ENCODE measurements around the gene STEAP1B.
"Not testable (repeated sequence)": the region's sequence is repeated elsewhere in the genome, so short reads cannot be mapped to it uniquely, and the experiment has no call there.

Gene STEAP1B

GRCh38 chr7:22499888-22500689, at the start of gene STEAP1B:
Gene STEAP1B, minus strand, starts transcription at chr7:22500188. Its CDS starts 5,333 bp downstream, at chr7:22494855.
- peak; percentile 78 for DNase-seq

GRCh38 chr7:22549051-22549450, 49.1 kb upstream of the STEAP1B start:
- DNase-seq, result no peak

GRCh38 chr7:22548313-22548712, 48.3 kb upstream of the STEAP1B start:
- no peak for DNase-seq

GRCh38 chr7:22546769-22547168, 46.8 kb upstream of the STEAP1B start:
- no peak for DNase-seq

DNA sequence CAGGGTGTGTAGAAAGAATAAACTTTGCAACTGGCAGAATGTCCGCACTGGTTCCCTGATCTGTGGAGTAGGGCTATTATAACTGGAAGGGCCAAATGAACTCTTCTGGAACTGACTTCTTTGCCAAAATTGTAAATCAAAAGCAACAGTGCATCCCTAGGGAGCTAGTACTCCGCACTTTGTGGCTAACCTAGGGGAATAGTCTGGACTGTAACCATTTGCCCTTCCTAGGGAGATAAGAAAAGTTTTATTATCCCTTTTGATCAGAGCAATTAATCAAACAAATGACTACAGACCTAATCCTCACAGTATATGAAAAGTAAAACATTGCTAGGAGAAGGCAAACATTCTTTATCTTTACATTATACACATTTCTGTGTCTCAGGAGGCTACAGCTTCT, 45.5 kb upstream of the STEAP1B start:
- DNase-seq, result no peak

DNA sequence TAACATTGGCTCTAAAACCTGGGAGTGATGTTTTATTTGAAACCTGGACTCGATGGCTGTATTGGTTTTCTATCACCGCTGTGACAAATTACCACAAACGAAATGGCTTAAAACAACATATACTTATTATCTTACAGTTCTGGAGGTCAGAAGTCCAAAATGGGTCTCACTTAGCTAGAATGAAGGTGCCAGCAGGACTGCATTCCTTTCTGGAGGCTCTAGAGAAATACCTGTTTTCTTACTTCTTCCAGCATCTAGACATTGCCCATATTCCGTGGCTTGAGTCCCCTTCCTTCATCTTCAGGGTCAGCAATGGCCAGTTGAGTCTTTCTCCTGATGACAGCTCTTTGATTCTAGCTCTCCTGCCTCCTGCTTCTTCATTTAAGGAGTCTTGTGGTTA, 44.3 kb upstream of the STEAP1B start:
- no peak for DNase-seq

GRCh38 chr7:22543169-22543568, 43.2 kb upstream of the STEAP1B start:
- no peak for DNase-seq

DNA sequence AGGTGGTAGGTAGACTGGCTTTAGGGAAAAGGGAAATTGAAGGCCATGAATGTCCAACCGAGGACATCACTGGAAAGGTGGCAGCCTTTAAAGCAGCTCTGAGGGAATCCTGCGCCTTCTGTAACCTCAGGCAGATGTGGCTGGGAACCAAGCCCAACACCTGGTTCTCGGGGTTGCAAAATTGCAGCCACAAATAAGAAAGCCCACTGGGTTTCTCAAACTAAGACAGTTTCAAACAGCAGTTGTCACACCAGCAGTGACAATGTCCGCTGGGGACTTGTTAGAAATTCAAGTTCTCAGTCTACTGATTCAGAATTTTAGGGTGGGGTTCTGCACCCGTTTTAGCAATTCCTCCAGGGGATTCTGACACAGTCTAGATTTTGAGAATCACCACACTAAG, 42.7 kb upstream of the STEAP1B start:
- no peak for DNase-seq

GRCh38 chr7:22542254-22542653, 42.3 kb upstream of the STEAP1B start:
- no peak for DNase-seq

GRCh38 chr7:22541789-22542188, 41.8 kb upstream of the STEAP1B start:
- no peak for DNase-seq

DNA sequence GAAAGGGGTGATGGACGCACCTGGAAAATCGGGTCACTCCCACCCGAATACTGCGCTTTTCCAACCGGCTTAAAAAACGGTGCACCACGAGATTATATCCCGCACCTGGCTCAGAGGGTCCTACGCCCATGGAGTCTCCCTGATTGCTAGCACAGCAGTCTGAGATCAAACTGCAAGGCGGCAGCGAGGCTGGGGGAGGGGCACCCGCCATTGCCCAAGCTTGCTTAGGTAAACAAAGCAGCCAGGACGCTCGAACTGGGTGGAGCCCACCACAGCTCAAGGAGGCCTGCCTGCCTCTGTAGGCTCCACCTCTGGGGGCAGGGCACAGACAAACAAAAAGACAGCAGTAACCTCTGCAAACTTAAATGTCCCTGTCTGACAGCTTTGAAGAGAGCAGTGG, 28.5 kb upstream of the STEAP1B start:
- not testable (repeated sequence) for DNase-seq

- not testable (repeated sequence) for DNase-seq
Measured at GRCh38 chr7:22524353-22524947, 24.5 kb upstream of the STEAP1B start.

- not testable (repeated sequence) for DNase-seq
Measured at GRCh38 chr7:22523478-22524352, 23.7 kb upstream of the STEAP1B start.

DNA sequence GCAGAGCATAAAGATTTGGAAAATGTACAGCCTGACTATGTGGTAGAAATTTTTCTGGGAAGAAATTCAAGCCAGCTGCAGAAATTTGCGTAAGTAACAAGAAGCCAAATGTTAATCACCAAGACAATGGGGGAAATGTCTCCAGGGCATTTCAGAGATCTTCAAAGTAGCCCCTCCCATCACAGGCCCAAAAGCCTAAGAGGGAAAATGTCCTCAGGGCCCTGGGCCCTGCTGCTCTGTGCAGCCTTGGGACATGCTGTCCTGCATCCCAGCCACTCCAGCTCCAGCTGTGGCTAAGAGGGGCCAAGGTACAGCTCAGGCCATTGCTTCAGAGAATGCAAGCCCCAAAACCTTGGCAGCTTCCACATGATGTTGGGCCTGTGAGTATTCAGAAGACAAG, 19.6 kb upstream of the STEAP1B start:
- DNase-seq, result not testable (repeated sequence)

GRCh38 chr7:22516950-22517349, 17.0 kb upstream of the STEAP1B start:
- not testable (repeated sequence) for DNase-seq

DNA sequence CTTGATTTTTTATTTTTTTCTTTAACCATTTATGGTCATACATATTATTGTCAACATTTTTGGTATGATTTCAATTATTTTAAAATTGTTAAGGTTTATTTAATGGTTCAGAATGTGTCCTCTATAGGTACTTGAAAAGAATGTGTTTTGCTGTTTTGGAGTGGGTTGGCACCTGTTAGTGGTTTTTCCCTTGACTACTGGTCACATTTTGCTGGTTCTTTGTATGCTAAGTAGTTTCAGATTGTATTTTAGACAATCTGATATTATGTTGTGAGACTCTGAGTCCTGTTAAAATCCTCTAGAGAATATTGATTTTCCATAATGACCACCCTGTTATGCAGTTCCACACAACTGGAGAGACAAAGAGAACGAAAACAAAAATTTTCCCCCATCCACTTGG, 15.0 kb upstream of the STEAP1B start:
- DNase-seq, result not testable (repeated sequence)

DNA sequence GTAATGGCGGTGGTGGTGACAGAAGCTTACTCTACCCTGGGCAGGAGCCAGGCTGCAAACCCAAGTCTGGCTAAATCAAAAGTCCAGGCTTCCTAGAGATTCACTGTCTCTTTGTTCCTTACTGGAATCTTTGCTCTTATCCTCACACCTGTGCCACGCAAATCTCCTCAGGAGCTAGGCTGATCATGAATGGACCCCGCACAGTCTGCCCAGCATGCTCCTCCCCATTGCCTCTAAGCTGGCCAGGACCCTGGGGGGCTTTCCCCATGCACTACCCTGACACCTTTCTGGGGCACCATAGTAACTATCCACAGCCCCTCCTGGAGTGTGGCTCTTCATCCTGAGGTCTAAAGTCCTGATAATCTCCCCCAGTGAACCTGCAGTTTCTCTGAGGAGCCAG, 7.3 kb upstream of the STEAP1B start:
- not testable (repeated sequence) for DNase-seq

- not testable (repeated sequence) for DNase-seq
Measured at GRCh38 chr7:22506316-22507020, 6.5 kb upstream of the STEAP1B start.

DNA sequence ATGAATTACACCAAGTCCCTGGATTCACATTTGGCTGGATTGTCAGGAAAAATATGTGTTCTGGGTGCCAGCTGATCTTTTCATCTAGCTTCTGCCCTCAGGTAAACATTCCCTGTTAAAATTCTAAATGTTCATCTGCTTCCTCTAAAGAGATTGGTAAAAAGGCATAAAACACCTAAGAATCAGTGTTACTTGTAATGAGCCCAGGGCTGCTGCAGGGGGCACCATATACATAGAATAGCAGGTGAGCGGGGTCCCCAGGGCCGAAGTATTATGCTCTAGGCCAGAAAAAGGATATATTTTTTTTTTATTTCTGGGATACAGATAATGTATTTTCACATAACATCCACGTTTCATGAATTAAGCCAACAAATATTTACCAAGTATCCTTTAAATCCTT, 4.5 kb upstream of the STEAP1B start:
- not testable (repeated sequence) for DNase-seq

DNA sequence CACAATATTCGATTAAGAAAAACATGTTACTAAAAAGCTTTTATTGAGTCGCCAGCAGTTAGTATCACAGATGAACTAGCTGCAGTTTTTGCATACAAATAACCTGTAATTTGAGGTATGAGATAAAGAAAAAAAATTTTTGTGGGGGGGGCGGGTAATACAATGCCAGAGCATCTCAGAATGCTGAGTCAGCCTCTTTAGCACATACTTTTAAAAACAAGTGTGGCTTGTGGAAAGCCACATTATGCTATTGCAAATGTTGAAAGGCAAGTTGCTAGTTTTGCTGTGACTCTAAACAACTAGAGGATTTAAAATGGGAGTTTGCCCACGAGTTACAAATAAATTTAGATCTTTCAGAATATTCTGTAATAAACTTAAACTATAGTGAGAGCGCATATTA, 2.1 kb upstream of the STEAP1B start:
- not testable (repeated sequence) for DNase-seq

DNA sequence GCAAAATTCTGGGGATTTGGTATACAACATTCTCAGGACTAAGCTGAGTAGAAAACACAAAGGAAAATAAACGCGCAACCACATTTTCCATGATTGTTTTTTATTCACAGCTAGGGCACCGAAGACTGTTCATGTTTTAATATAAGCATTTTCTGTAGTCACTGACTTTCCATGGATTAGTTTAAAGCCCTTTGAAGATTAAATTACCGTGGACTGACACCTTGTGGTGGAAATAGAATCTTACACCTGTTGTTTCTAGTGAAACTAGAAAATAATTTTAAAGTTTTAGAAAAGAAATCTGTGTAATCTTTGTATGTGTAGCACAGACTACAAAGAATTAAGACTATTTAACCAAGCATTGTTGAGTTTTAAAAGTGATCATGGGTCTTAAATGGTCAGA, 1.3 kb upstream of the STEAP1B start:
- not testable (repeated sequence) for DNase-seq

- DNase-seq, result no peak
Measured at GRCh38 chr7:22499044-22499443, 944 bp downstream of the STEAP1B start.

- not testable (repeated sequence) for DNase-seq
Measured at GRCh38 chr7:22496912-22497311, 3.1 kb downstream of the STEAP1B start.

Data from stimulated activated naive CD4-positive, alpha-beta T cell treated with Interleukin-2 at 50 U/mL for 16 hours (primary cell).